Measurements from ENCODE around the gene TNF.

The TNF gene

GRCh38 chr6:31573239-31574105 lies 1.9 kb upstream of the TNF start:
- DNase-seq (ENCODE audit: low read depth), result no peak

DNA sequence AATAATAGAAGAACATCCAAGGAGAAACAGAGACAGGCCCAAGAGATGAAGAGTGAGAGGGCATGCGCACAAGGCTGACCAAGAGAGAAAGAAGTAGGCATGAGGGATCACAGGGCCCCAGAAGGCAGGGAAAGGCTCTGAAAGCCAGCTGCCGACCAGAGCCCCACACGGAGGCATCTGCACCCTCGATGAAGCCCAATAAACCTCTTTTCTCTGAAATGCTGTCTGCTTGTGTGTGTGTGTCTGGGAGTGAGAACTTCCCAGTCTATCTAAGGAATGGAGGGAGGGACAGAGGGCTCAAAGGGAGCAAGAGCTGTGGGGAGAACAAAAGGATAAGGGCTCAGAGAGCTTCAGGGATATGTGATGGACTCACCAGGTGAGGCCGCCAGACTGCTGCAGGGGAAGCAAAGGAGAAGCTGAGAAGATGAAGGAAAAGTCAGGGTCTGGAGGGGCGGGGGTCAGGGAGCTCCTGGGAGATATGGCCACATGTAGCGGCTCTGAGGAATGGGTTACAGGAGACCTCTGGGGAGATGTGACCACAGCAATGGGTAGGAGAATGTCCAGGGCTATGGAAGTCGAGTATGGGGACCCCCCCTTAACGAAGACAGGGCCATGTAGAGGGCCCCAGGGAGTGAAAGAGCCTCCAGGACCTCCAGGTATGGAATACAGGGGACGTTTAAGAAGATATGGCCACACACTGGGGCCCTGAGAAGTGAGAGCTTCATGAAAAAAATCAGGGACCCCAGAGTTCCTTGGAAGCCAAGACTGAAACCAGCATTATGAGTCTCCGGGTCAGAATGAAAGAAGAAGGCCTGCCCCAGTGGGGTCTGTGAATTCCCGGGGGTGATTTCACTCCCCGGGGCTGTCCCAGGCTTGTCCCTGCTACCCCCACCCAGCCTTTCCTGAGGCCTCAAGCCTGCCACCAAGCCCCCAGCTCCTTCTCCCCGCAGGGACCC lies 981 bp upstream of the TNF start:
- no peak for DNase-seq (ENCODE audit: low read depth)

- DNase-seq (ENCODE audit: low read depth), result no peak
These were observed 754 bp downstream of the TNF start for GRCh38 chr6:31575952-31576685.

DNA sequence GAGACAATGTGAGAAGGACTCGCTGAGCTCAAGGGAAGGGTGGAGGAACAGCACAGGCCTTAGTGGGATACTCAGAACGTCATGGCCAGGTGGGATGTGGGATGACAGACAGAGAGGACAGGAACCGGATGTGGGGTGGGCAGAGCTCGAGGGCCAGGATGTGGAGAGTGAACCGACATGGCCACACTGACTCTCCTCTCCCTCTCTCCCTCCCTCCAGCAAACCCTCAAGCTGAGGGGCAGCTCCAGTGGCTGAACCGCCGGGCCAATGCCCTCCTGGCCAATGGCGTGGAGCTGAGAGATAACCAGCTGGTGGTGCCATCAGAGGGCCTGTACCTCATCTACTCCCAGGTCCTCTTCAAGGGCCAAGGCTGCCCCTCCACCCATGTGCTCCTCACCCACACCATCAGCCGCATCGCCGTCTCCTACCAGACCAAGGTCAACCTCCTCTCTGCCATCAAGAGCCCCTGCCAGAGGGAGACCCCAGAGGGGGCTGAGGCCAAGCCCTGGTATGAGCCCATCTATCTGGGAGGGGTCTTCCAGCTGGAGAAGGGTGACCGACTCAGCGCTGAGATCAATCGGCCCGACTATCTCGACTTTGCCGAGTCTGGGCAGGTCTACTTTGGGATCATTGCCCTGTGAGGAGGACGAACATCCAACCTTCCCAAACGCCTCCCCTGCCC lies 1.7 kb downstream of the TNF start:
- DNase-seq (ENCODE audit: low read depth), result no peak

DNA sequence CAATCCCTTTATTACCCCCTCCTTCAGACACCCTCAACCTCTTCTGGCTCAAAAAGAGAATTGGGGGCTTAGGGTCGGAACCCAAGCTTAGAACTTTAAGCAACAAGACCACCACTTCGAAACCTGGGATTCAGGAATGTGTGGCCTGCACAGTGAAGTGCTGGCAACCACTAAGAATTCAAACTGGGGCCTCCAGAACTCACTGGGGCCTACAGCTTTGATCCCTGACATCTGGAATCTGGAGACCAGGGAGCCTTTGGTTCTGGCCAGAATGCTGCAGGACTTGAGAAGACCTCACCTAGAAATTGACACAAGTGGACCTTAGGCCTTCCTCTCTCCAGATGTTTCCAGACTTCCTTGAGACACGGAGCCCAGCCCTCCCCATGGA lies 2.2 kb downstream of the TNF start:
- DNase-seq (ENCODE audit: low read depth), result no peak

- no peak for DNase-seq (ENCODE audit: low read depth)
These were observed 3.1 kb downstream of the TNF start for GRCh38 chr6:31578184-31579118.

DNA sequence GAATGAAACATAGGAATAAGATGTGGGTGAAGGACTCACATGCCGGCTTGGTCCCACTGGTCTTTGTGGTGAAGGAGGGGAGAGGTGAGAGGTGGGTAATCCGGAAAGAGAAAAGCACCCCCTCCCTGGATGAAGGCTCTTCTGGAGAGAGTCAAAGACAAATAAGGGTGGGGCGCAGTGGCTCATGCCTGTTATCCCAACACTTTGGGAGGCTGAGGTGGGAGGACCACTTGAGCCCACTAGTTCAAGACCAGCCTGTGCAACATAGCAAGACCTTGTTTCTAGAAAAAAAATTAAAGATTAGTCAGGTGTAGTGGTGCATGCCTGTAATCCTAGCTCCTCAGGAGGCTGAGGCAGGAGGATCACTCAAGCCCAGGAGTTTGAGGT lies 3.7 kb downstream of the TNF start:
- DNase-seq (ENCODE audit: low read depth), result no peak

GRCh38 chr6:31579546-31580437 lies 4.4 kb downstream of the TNF start:
- no peak for DNase-seq (ENCODE audit: low read depth)

DNA sequence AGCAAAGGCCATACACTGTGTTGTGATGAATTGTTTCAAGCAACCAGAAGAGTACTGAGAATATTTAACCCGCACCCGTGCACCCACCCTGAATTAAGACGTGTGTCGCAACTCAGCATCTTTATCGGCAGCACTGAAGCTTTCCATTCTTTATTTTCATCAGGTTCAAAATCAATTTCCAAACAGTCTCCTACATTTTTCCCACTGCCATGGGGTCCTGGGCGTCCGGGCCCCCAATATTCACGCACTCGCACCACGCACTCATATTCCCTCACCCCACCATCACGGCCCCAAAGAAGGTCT lies 5.0 kb downstream of the TNF start:
- no peak for DNase-seq (ENCODE audit: low read depth)

DNA sequence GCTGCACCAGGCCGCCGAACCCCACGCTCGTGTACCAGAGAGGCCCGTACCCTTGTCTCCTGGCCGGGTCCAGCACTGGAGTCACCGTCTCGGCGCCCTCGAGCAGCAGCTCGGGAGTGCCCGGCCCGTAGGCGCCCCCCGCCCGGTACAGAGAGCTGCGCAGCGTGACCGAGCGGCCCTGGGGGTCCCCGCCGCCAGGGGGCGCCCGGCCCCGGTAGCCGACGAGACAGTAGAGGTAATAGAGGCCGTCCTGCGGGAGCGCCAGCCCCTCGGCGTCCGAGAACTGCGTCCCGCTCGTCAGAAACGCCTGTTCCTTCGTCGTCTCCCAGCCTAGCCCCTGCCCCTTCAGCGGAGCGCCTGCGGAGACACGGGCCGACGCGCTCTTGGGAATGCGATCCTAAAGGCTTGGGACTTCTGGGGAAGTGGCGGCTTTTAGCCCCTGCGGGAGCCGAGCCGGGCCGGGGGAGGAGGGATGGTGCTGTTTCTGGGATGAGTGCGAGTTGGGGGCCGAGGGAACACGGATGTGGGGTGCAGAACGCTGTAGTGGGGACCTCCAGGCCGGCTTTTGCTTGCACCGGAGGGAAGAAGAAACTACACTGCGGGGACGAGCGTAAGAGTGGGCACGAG lies 5.6 kb downstream of the TNF start:
- DNase-seq (ENCODE audit: low read depth), result peak; percentile 49

GRCh38 chr6:31581434-31582229 lies 6.3 kb downstream of the TNF start:
- no peak for DNase-seq (ENCODE audit: low read depth)

- DNase-seq (ENCODE audit: low read depth), result no peak
These were observed 6.9 kb downstream of the TNF start, which contains the start of gene LTB for GRCh38 chr6:31582230-31582643. Gene LTB, minus strand, starts transcription at chr6:31582424. Its CDS starts 7 bp downstream, at chr6:31582417.

DNA sequence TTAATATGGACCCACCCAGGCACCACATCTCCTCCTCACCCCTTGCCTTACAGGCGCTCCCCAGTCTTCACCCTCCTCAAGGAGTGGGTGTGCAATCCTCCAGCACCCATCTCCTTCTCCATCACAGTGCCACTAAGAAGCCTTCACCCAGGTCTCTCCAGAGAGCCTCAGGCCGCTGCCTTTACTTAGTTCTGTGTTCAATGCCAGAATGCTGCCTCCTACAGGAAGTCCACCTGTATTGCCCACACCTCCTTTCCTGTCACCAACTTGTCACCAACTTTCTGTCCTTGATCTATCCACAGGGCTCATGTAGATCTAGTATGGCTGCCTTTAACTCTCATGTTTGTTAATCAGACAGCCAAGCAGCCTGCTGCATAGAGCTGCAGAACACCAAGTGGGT lies 10.1 kb downstream of the TNF start:
- DNase-seq (ENCODE audit: low read depth), result no peak

- DNase-seq (ENCODE audit: low read depth), result no peak
These were observed 10.6 kb downstream of the TNF start, which contains the start of gene LST1 for GRCh38 chr6:31586008-31586407. Gene LST1, plus strand, starts transcription at chr6:31586277. Its CDS starts 1,023 bp downstream, at chr6:31587300.

DNA sequence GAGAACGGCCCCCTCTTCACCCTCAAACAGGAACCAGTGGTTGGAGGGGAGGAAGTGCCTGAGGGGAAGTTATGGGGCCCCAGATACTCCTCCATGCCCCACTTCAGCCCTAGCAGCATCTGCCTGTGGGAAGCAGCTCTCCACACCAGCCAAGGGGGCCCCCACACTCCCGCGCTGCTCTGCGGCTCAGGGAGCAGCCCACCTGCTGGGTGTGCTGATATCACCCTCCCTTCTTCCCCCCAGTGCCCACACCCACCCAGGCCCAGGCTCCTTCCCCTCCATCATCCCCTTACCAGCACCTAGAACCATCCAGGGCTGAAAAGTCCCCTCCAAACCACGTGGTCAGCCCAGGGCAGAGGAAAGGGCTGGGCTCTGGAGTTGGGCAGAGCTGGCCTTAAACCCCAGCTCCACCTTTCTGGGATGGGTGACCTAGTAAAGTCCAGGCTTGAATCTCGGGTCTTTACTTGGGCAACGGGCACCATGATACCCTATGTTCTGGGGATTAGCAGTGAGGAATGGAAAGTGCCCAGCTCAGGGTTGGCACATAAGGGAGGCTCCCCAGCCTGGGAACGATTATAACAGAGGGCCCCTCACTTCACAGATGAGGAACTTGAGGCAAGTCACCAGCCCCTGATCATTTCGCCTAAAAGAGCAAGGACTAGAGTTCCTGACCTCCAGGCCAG lies 11.4 kb downstream of the TNF start:
- DNase-seq (ENCODE audit: low read depth), result no peak

GRCh38 chr6:31587791-31588777 lies 12.7 kb downstream of the TNF start:
- no peak for DNase-seq (ENCODE audit: low read depth)
